Measurements from ENCODE around the gene PLA2R1.

PLA2R1 gene

DNA sequence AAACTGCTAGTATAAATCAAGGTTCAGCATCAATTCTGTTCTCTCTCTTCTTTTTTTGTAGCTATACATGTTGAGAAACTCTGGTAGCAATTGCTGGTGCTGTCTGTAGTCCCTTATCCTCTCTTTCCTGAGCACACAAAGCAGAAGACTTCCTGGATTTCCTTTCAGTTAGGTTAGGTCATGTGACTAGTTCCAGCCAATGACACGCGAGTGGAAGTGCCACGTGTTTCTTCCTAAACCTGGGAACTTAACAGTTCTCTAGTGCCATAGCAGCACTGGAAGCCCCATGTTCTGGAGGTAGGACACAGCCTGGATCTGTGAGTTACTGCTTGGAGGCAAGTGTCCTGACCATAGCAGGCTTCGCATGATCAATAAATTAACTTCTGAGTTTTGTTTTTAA lies 125.9 kb downstream of the PLA2R1 start:
- no peak for DNase-seq

DNA sequence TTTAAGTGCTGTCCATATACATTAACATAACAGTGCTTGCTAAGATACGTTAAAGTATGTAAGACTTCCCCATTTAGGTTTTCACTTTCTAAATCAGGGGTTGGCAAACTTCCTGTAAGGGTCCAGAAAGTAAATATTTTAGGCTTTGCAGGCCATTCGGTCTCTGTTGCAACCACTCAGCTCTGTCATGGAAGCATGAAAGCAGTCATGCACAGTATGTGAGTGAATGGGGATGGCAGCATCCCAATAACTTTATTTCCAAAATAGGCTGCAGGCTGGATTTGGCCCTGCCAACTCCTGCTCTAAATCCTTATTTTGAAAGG lies 128.7 kb downstream of the PLA2R1 start:
- DNase-seq, result no peak

DNA sequence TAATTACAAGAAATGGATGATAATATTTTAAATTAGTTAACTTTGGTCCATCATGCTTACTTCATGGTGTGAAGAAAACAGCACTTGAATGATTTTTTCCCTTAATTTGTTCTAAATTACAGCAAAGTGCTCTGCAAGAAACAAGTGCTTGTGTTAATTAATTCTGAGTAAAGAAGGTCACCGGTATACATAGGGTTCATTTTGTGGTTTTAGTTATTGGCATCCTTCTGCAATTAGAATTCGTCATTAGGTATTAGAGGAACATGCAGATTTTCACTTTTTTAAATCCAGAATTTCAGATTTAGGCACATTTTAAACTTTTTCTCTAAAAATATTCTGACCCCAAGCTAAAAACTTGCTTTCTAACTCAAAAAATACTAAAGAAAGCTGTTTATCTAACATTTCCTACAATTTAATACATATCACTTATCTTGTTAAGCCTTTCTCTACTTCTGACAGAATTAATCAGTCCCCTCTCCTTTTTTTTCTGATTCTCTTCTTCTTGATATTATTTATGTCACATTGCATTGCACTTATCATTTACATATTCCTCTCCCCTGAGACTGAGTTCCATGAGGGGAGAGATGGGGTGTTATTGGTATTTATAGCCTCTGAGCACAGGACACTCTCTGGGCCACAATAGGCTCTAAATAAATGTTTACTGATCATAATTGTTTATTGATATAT lies 129.2 kb downstream of the PLA2R1 start:
- no peak for DNase-seq

DNA sequence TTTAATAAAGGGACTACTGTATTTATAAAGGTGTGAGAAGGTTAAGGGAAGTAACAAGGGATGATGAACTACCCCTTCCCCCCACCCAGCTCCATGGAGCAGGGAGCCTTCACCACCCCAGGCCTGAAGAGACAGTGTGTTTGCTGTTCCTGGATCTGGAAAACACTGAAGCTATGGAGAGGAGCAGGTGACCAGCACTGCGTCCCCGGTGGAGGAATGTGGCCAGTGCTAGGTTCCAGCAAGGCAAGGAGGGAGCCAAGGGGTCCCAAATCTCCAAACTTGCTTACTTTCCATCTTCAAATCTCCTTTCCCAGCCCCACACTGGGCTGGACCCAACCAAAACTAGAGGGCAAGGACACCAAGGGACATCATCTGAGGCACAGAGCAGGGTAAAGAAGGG lies 135.7 kb downstream of the PLA2R1 start:
- no peak for DNase-seq

DNA sequence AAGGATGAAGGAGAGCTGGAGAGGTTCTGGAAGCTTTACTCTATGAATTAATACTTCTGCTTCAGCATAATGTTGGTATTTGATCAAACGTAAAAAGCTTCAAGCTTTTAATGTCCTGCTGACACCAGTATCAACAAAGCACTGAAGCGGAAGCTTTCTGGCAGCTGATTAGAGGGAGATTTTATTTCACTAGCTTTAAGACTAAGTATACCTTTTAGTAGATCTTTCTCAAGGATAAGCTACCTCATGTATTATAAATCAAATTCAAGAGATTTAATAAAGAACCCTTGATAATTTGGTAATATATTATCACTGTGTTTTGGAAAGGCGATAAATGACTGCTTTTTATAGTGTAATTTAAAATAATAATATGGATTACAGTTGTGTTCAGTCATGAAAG lies 136.4 kb downstream of the PLA2R1 start:
- no peak for DNase-seq

DNA sequence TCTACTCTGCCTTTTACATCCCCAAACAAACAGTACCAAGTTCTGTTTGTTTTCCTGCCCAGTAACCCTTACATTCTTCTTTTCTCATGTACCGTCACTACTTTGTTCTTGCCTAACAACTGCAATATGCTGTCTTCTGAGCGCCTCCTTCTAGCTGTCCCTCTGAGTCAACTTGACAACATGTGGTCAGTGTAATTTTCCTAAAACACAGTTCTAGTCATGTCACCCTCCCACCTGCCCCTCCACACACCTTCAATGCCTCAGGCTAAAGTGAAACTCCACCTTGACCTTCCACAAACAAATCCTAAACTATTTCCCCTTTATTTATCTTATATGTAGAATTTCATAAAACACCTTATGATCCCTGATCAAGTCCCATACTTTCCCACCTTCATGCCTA lies 139.9 kb downstream of the PLA2R1 start:
- DNase-seq, result no peak

DNA sequence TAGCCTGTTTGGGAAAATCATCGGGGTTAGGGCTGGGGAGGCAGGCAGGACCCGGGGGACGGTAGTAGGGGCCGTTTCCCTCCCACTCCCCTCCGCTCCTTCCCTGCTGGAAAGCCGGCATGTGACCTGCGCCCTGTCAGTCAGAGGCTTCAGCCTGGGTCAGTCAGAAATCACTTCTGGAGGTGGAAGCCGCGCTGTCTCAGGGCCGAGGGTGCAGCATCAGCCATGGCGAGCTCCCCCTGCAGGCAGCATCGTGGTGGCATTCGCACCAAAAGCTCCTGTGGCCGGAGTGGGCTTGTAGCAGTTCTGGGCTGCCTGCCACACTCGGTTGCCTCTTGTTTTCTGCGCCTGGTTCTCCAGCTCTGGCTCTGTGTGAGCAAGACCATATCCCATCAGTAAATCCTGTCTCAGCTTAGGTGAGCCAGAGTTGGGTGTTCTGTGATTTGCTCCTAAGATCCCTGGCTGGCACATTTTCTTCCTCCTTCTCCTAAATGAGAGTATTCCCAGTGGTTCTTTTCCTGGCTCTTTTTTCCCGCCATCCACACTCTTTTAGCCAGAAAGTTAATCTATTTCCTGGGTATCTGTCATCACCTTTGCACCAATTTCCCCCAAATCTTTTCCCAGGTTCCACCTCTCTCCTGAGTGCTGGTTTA lies 140.5 kb downstream of the PLA2R1 start:
- peak in 42 of 51 donors; percentile 1 to 74 (median 40) for DNase-seq

DNA sequence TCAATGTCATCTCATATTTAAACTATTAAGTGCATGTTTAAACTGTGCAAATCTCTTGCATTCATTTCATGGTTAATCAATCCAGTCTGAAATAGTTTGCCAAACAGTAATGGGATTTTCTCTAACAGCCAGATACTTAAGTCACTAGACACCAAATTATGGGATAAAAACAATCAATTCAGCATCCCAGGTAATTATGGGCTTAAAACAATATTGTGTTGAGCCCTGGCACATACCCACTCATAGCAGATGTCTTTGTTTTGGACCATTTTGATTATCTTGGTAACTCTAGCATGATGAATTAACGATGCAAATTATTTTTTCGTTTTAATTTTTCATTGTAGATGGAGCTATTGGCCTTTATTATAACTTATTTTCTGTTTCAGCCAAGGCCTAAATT lies 145.9 kb downstream of the PLA2R1 start:
- no peak for DNase-seq

DNA sequence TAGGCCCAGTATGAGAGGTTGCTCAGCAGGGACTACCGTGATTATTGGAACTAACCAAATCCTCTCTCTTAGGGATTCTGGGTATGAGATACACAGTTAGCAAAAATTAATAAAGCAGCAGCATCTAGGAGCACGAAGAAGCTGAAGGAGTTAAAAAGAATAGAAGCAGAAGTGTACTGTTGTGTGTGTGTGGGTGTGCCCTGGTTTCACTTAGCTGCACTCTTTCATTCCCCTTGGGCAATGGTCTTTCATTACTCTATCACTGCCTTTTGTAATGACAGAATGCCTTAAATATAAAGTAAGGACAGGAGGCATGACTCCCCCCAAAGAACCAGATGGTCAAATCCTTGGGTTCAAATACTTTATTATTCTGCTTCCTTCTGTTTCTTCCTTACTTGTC lies 148.5 kb downstream of the PLA2R1 start:
- no peak for DNase-seq

DNA sequence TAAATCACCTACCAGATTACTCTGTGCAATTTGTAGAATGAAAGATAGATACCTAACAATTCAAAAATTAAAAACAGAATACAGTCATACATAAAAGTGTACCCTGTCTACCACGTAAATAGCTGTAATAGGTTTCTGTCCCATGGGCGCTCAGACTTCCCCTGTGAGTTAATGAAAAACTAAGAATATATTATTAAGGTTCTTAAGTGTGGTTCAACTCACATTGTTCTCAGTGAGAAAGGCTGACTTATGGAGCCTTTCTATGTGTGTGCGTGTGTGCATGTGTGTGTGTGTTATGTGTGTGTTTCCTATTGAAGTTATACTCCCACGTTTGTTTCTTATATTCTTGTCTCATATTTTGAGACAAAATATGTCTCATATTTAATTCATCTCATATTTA lies 149.8 kb downstream of the PLA2R1 start:
- no peak for DNase-seq

DNA sequence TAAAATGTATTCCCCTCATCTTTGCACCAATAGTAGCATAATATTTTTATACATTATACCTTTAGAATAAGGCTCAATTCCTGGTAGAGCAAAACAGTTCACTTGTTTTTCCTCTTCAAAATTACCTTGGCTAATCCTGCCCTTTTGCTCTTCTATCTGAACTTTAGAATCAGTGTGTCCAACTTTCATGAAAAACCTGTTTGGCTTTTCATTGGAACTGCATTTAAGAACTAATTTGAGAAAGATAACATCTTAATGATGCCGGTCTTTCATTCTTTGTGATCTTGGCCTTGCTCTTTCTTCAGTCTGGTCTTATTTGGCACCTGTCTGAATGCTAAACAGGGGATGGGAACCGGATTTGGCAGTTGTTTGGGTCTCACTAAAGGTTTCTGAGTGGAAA lies 151.5 kb downstream of the PLA2R1 start:
- no peak for DNase-seq

DNA sequence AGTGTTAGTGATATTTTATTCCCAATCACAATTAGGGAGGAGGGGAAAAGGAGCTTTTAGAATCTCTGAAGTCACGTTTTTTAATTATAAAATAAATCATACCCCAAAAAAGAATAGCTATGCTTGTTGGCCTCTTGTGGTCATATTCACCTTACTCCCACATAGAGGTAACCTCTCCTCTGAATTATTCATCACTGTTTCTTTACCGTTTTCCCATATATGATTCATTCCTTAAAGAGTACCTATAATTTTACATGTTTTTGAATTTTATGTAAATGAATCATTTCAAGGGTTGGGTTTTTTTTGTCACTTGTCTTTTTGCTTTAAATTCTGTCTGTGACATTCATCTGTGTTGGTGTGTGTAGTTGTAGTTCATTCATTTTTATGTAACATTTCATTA lies 153.8 kb downstream of the PLA2R1 start:
- no peak for DNase-seq

DNA sequence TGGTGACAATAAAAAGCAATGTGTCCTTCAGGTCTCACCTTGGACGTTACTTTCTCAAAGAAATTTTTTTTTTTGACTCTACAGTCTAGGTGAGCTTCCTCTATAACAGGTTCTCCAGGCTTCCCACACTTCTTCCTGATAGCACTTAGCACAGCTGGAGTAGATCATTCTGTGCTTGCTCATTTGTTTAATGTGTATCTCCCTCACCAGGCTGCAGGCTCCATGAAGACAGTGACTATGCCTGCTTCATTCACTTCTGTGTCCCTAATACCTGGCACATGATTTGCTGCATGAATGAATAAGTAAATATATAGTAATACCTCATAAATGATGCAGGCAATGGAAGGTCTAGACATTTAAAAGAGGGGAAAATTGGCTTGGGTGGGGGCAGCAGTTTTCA lies 154.5 kb downstream of the PLA2R1 start:
- no peak for DNase-seq

DNA sequence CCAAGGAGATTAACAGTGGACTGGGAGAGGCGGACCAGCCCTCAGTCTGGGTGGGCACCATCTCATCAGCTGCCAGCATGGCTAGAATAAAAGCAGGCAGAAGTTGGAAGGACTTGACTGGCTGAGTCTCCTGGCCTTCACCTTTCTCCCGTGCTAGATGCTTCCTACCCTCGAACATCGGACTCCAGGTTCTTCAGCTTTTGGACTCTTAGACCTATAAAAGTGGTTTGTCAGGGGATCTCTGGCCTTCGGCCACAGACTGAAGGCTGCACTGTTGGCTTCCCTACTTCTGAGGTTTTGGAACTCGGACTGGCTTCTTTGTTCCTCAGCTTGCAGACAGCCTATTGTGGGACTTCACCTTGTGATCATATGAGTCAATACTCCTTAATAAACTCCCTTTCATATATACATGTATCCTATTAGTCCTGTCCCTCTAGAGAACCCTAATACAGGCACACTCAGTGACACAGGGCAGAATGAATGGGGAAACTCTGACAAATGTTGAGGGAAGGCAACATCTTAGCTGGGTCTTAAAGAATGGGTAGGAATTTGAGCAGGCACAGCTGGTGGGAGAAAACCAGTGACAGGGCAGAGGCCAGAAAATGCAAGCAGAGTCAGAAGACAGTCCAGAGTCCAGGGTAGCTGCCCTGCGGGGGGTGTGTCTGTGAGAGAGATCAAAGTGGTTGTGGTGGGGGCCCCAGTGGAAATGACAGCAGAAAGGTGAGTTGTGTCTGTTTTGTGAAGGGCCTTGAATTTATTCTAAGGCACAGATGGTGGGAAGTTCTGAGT lies 156.3 kb downstream of the PLA2R1 start:
- no peak for DNase-seq

DNA sequence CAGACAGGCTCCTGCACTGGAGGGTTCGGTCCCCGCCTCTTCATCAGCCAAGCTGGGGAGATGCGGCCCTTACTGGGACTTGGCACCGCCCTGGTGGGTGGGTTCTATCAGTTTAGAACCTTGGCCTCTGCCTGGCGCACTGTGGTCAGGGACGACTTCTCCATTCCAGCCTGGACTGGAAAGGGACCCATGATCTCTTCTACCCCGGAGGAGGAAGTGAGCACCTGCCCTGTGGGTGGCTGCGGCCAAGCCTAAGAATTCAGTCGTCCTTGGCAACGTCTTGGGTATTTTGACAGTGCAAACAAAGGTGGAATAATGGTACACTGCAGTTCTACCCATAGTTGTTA lies 157.5 kb downstream of the PLA2R1 start:
- DNase-seq, result peak in 20 of 51 donors; percentile 4 to 42 (median 26)

DNA sequence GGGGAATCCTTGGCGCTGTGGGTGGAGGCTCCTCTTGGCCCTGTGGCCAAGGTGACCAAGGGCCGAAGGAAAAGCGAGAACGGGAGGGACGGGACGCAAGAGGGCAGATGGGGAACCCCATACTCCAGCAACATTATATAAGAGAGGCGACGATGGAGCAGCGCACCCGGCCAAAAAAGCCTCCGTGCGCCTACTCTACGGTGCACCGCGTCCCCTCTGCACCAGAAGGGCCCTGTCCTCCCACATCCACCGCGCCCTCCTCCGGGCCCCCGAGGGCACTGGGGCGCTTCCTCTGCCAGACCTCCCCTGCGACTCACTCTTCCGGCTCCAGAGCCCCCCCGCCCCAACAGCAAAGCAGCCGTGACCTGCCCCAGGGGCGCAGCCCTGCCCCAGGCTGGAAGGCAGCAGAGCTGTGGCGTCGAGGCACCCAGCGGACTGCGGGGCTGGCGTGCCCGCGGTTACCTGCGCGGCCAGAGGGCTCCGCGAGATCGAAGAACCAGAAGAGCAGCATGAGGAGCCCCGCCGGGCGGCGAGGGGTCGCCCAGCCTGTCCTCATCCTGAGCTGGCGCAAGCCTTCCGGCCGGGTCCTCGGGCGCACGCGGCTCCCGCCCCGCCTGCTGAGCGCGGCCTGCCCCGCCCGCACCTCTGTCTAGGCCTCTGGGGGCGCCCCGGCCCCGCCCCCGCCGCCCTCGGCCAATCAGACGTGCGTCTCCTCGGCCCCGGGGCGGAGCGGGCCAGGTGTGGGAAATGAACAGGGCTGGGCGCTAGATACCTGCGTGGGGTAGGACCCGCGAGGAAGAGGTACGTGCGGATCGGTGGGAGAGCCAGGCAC lies 158.1 kb downstream of the PLA2R1 start, which contains the start of gene LY75:
LY75 (minus strand) TSS at position 630 of the 832 bp plus-strand sequence.
- DNase-seq, result peak in 16 of 51 donors; percentile 6 to 42 (median 30)

DNA sequence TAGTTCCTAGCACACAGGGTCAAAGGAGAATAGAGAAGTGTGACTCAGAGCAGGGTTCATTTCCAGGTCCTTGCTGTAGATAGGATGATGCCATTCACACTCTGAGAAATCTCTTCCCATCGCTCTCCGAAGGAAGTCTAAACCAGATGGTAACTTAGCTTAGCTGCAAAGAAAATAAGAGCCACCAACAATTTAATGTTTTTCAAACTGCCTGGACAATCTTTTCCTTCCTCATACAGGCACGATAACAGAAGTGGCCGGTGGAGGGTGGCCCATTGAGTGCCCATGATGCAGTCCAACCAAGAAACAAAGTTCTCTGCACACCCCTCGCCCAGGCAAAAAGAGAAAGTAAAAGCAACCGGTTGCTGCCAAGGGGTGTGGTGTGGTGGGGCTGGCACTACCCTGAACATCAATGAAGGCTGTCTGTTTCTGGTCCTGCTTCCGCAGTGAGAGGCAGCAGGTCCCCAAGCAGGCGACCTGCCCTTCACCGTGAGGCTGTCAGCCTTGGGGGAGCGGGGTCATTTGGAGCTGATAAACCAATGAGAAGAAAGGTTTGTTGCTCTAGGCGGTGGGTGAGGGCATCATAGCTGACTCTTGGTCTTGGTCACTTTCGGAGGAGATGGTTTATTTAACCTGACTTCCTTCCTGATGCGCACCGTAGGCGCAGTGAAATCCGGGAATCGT lies 158.8 kb downstream of the PLA2R1 start:
- DNase-seq, result peak in 5 of 51 donors; percentile 1 to 18 (median 5)

DNA sequence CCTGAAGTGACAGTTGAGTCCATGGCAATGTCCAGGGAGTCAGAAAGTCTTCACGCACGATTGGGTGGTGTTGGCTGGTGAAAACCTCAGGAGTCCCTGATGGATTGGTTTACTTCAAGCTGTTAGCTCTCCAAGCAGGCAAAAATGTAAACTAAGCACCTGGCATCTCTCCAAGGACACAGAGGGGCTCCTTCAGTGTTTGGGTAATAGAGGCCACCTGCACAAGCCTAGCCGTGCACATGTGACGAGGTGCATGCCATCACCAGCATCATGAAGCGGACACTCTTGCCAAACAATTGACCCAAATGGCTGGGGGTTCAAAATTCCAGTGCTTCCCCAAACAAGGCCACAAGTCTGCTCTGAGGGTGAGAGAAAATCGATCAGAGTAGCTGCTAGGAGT lies 159.7 kb downstream of the PLA2R1 start:
- DNase-seq, result no peak

DNA sequence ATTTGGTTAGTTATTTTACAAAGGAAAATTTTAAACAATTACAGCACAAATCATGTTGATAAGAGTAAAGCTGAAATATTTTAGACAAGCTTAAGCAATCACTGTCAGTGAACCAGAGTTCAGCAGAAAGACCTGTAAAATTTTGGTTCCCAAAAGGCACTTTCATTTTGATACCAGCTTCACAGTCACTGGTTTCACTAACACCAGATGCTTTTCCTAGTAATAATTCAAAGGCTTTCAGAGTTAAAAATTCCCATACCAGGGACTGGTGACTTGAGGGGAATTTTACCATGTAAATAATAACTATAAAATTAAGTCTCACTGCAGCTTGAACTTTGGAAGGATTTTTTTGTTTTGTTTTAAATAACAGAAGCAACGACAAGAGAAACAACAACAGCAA lies 162.1 kb downstream of the PLA2R1 start:
- no peak for DNase-seq

DNA sequence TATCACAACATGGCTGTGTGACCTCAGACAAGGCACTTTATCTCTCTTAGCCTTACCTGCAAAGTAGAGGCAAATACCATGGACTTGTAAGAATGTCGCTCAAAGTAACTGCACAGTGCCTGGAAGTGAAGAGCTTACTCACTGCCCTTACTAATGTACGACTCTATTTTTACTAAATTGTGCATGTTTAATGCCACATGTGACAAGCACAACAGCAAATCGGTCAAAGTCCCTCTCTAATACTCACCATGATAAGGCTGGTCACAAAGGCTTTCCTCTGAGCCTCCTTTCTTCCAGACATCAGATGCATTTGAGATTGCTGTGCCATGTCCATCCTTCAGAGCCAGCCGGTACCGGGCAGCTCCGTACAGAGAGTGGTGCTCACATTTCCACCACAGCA lies 164.0 kb downstream of the PLA2R1 start:
- no peak for DNase-seq

DNA sequence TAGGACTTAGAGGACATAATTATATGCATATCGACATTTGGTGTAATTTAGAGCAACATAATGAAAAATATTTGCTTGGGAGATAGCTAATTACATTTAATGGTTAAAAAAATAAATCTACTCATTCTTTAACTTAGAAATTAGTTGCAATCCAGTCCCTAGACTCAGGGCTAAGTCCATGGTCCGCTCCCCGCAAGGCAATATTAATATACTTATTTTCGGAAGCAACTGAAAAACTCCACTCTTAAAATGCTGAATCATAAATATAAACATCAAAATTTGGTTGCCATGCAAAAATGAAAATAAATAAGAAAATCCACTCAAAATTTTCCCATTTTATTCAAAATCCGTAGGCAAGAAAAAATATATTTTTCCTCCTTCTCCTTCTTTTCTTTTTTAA lies 164.7 kb downstream of the PLA2R1 start:
- DNase-seq, result no peak

Measured in hypothalamus (tissue), 51 donors.